Measurements from ENCODE around the gene GTPBP8. TPM values are rescaled to one million over a fixed set of nuclear protein-coding genes. Genes with fewer than 3 reads are reported as not detected.

GTPBP8 gene
- total and polyA plus RNA-seq, 3 donors from 2014 or later: 37.7 to 50.7 (median 39.3) TPM

DNA sequence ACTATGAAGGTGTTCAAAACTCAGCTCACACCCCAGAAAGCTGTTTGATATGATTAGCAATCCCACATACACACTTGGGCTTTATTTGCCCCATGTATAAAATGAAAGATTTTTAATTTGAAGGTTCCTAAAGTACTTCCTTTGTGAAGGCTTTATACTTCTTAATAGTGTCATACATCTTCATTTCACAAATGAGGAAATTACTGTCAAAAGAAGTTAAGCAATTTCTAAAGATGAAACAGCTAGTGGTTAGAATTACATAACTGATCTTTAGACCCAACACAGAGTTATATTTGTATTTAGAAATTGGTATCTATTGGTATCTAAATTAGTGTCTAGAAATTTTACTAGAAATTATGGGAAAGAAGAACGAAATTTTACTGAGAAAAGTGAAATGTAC, 23.0 kb upstream of the GTPBP8 start:
- Histone ChIP-seq H3K27ac (no peak overlapping the region), H3K27me3 (no peaks in the 10 kb centered on the region), H3K4me1 (peaks cover 8% of the 10 kb centered on the region), H3K9me3 (no peaks in the 10 kb centered on the region), H3K4me3 (no peak overlapping the region), H3K36me3 (ENCODE audit: low read depth, missing control alignments) (no peaks in the 10 kb centered on the region)
- TF ChIP-seq, protein P1, sequence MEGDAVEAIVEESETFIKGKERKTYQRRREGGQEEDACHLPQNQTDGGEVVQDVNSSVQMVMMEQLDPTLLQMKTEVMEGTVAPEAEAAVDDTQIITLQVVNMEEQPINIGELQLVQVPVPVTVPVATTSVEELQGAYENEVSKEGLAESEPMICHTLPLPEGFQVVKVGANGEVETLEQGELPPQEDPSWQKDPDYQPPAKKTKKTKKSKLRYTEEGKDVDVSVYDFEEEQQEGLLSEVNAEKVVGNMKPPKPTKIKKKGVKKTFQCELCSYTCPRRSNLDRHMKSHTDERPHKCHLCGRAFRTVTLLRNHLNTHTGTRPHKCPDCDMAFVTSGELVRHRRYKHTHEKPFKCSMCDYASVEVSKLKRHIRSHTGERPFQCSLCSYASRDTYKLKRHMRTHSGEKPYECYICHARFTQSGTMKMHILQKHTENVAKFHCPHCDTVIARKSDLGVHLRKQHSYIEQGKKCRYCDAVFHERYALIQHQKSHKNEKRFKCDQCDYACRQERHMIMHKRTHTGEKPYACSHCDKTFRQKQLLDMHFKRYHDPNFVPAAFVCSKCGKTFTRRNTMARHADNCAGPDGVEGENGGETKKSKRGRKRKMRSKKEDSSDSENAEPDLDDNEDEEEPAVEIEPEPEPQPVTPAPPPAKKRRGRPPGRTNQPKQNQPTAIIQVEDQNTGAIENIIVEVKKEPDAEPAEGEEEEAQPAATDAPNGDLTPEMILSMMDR (IDR thresholded peaks at IDR 0.05): no peak
- TF ChIP-seq POLR2A (IDR thresholded peaks at IDR 0.05): no peak
- intact Hi-C loops (cut with DNase I; ENCODE audit: low total_unique reads): no loop called here
- no peak for DNase-seq
- WGBS, 2 donors: 92 to 94% methylated on average over 1 of the region's 1 CpG

DNA sequence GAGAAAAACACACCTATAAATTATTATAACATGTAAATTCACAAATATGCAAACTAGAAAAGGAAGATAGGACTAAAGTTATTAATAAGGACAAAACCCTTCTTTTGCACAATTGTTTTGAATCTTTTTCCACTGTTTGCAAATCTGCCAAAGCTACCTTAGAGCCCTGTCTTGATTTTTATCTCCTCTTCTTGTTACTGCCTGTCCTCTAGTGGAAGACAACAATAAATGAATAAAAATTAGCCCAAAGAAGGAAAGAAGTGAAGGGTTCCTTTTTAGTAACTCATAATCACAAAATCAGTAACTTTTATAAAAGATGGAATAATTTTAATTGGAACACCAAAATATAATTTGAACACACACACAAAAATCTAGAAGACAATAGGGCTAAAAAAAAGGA, 18.6 kb upstream of the GTPBP8 start:
- Histone ChIP-seq H3K4me3 (no peak overlapping the region), H3K27ac (no peak overlapping the region), H3K27me3 (no peaks in the 10 kb centered on the region), H3K9me3 (no peaks in the 10 kb centered on the region), H3K36me3 (ENCODE audit: low read depth, missing control alignments) (no peaks in the 10 kb centered on the region), H3K4me1 (peaks cover 2% of the 10 kb centered on the region)
- DNase-seq: no peak
- TF ChIP-seq, protein P1 (IDR thresholded peaks at IDR 0.05): no peak
- TF ChIP-seq POLR2A (IDR thresholded peaks at IDR 0.05): no peak
- intact Hi-C loops (cut with DNase I; ENCODE audit: low total_unique reads): no loop called here

DNA sequence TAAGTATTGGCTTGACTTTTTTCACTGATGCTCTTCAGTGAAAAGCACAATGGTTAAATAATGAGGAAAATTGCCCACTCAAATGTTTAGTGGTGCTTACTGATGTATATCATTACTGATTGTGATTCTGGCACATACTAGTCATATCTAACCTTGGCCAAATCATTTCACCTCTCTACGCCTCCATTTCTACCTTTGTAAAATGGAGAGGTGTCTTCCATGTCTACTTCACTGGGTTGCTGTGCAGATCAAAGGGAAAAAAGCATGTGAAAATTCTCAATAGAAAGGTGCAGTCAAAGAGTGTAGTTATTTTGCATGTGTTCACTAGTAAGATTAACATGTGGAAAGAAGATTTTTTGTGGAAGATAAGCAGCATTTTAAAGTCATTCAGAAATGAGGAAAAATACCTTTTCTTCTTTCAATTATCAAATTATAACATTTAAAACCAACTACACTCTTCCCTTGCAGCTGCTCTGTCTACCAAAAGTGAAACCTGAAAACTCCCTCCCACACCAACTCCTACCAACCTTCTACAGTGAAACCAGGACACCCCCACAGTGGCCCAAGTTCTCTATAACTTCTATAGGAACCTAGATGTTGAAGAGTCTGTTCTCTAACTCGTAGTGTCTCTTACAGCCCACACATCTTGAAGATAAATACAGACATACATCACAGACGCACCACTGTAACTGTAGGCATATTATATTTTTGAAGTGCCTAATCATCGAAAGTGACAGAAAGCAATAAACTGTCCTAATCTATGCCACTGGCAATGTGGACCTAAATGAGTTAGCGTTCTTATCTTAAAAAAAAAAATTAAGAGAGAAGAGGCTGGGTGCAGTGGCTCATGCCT, 17.2 kb upstream of the GTPBP8 start:
- no peaks in the 10 kb centered on the region for H3K27me3 ChIP-seq
- H3K4me3 ChIP-seq: no peak overlapping the region
- 50 to 60% methylated on average over 5 of the region's 5 CpGs for WGBS, 2 donors
- DNase-seq: no peak
- H3K4me1 ChIP-seq: no peaks in the 10 kb centered on the region
- H3K27ac ChIP-seq: no peak overlapping the region
- no peaks in the 10 kb centered on the region for H3K9me3 ChIP-seq
- H3K36me3 ChIP-seq (ENCODE audit: low read depth, missing control alignments): no peaks in the 10 kb centered on the region
- intact Hi-C loops (cut with DNase I; ENCODE audit: low total_unique reads): no loop called here
- no peak for TF ChIP-seq POLR2A (IDR thresholded peaks at IDR 0.05)
- TF ChIP-seq, protein P1 (IDR thresholded peaks at IDR 0.05): no peak

DNA sequence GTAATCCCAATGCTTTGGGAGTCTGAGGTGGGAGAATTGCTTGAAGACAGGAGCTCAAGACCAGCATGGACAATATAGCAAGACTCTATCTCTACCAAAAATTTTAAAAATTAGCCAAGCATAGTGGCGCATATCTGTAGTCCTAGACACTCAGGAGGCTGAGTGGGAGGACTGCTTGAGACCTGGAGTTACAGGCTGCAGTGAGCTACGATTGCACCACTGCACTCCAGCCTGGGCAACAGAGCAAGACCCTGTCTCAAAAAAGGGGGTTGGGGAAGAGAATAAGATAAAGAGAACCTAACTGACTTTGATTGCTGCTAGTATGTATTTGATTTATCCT, 16.6 kb upstream of the GTPBP8 start:
- Histone ChIP-seq H3K27me3 (no peaks in the 10 kb centered on the region), H3K27ac (no peak overlapping the region), H3K4me1 (no peaks in the 10 kb centered on the region), H3K36me3 (ENCODE audit: low read depth, missing control alignments) (no peaks in the 10 kb centered on the region), H3K9me3 (no peaks in the 10 kb centered on the region), H3K4me3 (no peak overlapping the region)
- no peak for DNase-seq
- TF ChIP-seq, protein P1 (IDR thresholded peaks at IDR 0.05): no peak
- TF ChIP-seq POLR2A (IDR thresholded peaks at IDR 0.05): no peak
- intact Hi-C loops (cut with DNase I; ENCODE audit: low total_unique reads): no loop called here
- 64 to 85% methylated on average over 2 of the region's 2 CpGs for WGBS, 2 donors

DNA sequence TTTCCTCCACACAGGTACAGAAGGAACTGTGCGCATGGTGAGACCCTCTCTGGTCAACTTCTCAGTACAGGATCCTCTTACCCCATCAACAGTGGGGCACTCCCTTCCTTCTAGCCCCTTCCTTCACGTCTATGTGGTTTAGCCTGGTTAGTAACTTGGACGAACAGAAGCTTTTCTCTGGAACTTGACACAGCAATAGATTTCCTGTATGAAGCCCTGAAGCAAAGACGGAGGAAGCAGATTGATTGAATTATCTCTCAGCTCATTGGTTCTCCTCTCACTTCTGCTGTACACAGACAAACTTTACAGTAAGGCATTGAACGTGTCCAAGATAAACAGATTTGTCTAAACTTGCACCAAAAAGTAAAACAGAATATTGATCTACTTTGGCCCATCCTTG, 15.9 kb upstream of the GTPBP8 start, which contains the start of gene CD200R1:
Gene CD200R1, minus strand, starts transcription at position 210 of the 400 bp plus-strand sequence. CDS start 246 bp downstream, outside the sequence.
- Histone ChIP-seq H3K36me3 (ENCODE audit: low read depth, missing control alignments) (no peaks in the 10 kb centered on the region), H3K4me3 (no peak within 1 kb of the TSS), H3K9me3 (no peaks in the 10 kb centered on the region), H3K4me1 (no peaks in the 10 kb centered on the region), H3K27ac (no peak within 1 kb of the TSS), H3K27me3 (no peaks in the 10 kb centered on the region)
- TF ChIP-seq, protein P1 (IDR thresholded peaks at IDR 0.05): no peak
- TF ChIP-seq POLR2A (IDR thresholded peaks at IDR 0.05): no peak
- intact Hi-C loops (cut with DNase I; ENCODE audit: low total_unique reads): no loop called here
- DNase-seq: no peak
- WGBS, 2 donors: 69 to 77% methylated on average over 5 of the region's 5 CpGs
